HepG2 (cell line): ENCODE measurements around the gene PRDX6. TPM values are rescaled to one million over a fixed set of nuclear protein-coding genes. Genes with fewer than 3 reads are reported as not detected.

Experiments
- ATAC-seq: fragments of 200-7000 bp; cut with Tn5 transposase; 3 replicates; pipeline ENCODE4 v1.9.1; 2020; ENCODE audit warnings: mild to moderate bottlenecking, moderate library complexity
- BruUV-seq: library from RNA; stranded (reverse); fragments of 400-500 nt; replicated peaks from 2 replicates; lab custom pipeline; 2021; lab: Mats Ljungman, UMichigan
- CTCF ChIA-PET: fragments of 300-600 bp; formaldehyde crosslinking; extraction: SDS; loops from one replicate; lab custom pipeline; 2021; ENCODE audit warnings: low total read pairs, inconsistent platforms, low intra/inter-chr PET ratio; lab: Yijun Ruan, JAX
- POLR2A ChIA-PET: fragments of 350-600 bp; sonication (Branson Sonifier 250); formaldehyde crosslinking; loops from one replicate; lab custom pipeline; 2020; ENCODE audit warnings: antibody characterized with exemption, inconsistent platforms; lab: Yijun Ruan, JAX
- DNase-seq: peaks from one replicate; pipeline ENCODE4 v3.0.0-alpha.2; 2015; ENCODE audit warnings: low spot score
- FAIRE-seq: peaks from 3 replicates; lab custom pipeline; 2011; peaks lifted over from hg19 to GRCh38; lab: Jason Lieb, UNC
- H2AFZ ChIP-seq: one replicate; pipeline ENCODE4 v1.6.1; 2011; ENCODE audit warnings: low read length, inconsistent platforms
- H3K27ac ChIP-seq: fragments of 300-600 bp; 3 replicates; pipeline ENCODE4 v1.8.0; 2011; ENCODE audit warnings: mixed run types, mild to moderate bottlenecking, mixed read lengths, low read length, inconsistent platforms; ENCODE audit not compliant: insufficient read depth; ENCODE audit errors: extremely low read length
- H3K27me3 ChIP-seq, 2 experiments: fragments of 200-600 bp in 1 of 2; 2 replicates in 1 of 2; 3 replicates in 1 of 2; pipeline versions ENCODE4 v1.6.0 to v1.8.0; 2011; ENCODE audit warnings: low read length in 2 of 2, mild to moderate bottlenecking in 2 of 2, moderate library complexity in 2 of 2, inconsistent platforms in 1 of 2; ENCODE audit not compliant: insufficient read depth in 2 of 2, control insufficient read depth in 1 of 2
- H3K36me3 ChIP-seq, 2 experiments: fragments of 200-600 bp in 1 of 2; replicated peaks in 1 of 2; 2 replicates in 1 of 2; 3 replicates in 1 of 2; pipeline versions ENCODE4 v1.5.1 to v1.8.0; 2011; ENCODE audit warnings: low read length in 2 of 2, inconsistent platforms in 1 of 2; ENCODE audit not compliant: insufficient read depth in 2 of 2, control insufficient read depth in 1 of 2
- H3K4me1 ChIP-seq: 2 replicates; pipeline ENCODE4 v1.5.1; 2012; ENCODE audit warnings: low read length, inconsistent platforms; ENCODE audit not compliant: insufficient read depth
- H3K4me2 ChIP-seq: 2 replicates; pipeline ENCODE4 v1.6.0; 2011; ENCODE audit warnings: low read depth, low read length, inconsistent platforms
- H3K4me3 ChIP-seq, 3 experiments: fragments of 200-600 bp in 1 of 3; sonication (generic), shearing (Covaris generic) in 1 of 3; replicated peaks in 1 of 3; 2 replicates each; pipeline ENCODE4 v1.5.1; 2011 to 2016; ENCODE audit warnings: low read length in 3 of 3, inconsistent platforms in 2 of 3, low read depth in 2 of 3, mild to moderate bottlenecking in 2 of 3, control low read depth in 1 of 3, mixed read lengths in 1 of 3; ENCODE audit not compliant: insufficient read depth in 1 of 3
- H3K79me2 ChIP-seq: one replicate; pipeline ENCODE4 v1.6.1; 2011; ENCODE audit warnings: low read length, inconsistent platforms; ENCODE audit not compliant: insufficient read depth
- H3K9ac ChIP-seq: 2 replicates; pipeline ENCODE4 v1.6.0; 2011; ENCODE audit warnings: mild to moderate bottlenecking, low read depth, low read length, inconsistent platforms; ENCODE audit not compliant: insufficient read depth
- H3K9me3 ChIP-seq: 2 replicates; pipeline ENCODE4 v1.5.1; 2012; ENCODE audit warnings: mild to moderate bottlenecking, low read length
- H4K20me1 ChIP-seq: 2 replicates; pipeline ENCODE4 v1.6.0; 2011; ENCODE audit warnings: inconsistent platforms, mild to moderate bottlenecking, low read length, moderate library complexity; ENCODE audit not compliant: insufficient read depth
- CEBPB ChIP-seq: IDR thresholded peaks from 2 replicates; pipeline ENCODE4 v1.6.1; 2011; ENCODE audit warnings: low read depth, low read length, improper control_type of control experiment, borderline replicate concordance
- KIAA2018 ChIP-seq: sonication (generic); formaldehyde crosslinking; IDR thresholded peaks from 2 replicates; pipeline ENCODE4 v1.5.0; 2020; ENCODE audit warnings: mild to moderate bottlenecking, missing genetic modification reagents, borderline replicate concordance
- SP5 ChIP-seq: IDR thresholded peaks from 2 replicates; pipeline ENCODE4 v1.6.1; 2016; ENCODE audit warnings: low read depth, borderline replicate concordance
- ZNF274 ChIP-seq: sonication (generic); formaldehyde crosslinking; IDR thresholded peaks from 2 replicates; pipeline ENCODE4 v1.5.1; 2020; ENCODE audit warnings: mild to moderate bottlenecking, missing genetic modification reagents
- WGBS: methylation state at CpG from one replicate; pipeline ENCODE4 v1.1.6; 2017; ENCODE audit warnings: low lambda C conversion rate; 5-methylcytosine and 5-hydroxymethylcytosine counted together
- in situ Hi-C: cut with HindIII; loops from 2 replicates; pipeline ENCODE4 v1.10.0; 2017; ENCODE audit warnings: low pct_unique_long_range_greater_than_20kb; ENCODE audit not compliant: extremely low pct_ligation_motif_present
- intact Hi-C: fragments of 100-400 bp; cut with micrococcal nuclease; formaldehyde crosslinking; loops from one replicate; pipeline ENCODE4 v1.10.0; 2022; ENCODE audit not compliant: unreplicated experiment
- polyA plus RNA-seq, 8 experiments: library from polyadenylated mRNA; depleted of rRNA in 3 of 8; stranded (reverse) in 7 of 8; unstranded in 1 of 8; fragments of >200 nt; fragmentation: Illumina TruSeq in 4 of 8; extraction: Trizol in 4 of 8; gene quantifications; 2 replicates each; pipeline versions ENCODE4 v1.2.1 to v1.2.3, GENCODE V29; 2011 to 2016; ENCODE audit warnings: low read depth in 4 of 8, missing spikeins in 1 of 8, mixed read lengths in 1 of 8; ENCODE audit not compliant: insufficient read depth in 1 of 8
- total RNA-seq, 5 experiments: library from RNA; depleted of rRNA; stranded (reverse); fragments of >200 nt; fragmentation: Illumina TruSeq; extraction: Trizol; gene quantifications; 2 replicates each; pipeline ENCODE4 v1.2.3, GENCODE V29; 2016; ENCODE audit warnings: low read depth in 1 of 5

PRDX6 gene
- total and polyA plus RNA-seq, 2 of the 13 experiments (the other 11 are each of a cell fraction or from before 2014, with no cell fraction given): 224 to 309 TPM

DNA sequence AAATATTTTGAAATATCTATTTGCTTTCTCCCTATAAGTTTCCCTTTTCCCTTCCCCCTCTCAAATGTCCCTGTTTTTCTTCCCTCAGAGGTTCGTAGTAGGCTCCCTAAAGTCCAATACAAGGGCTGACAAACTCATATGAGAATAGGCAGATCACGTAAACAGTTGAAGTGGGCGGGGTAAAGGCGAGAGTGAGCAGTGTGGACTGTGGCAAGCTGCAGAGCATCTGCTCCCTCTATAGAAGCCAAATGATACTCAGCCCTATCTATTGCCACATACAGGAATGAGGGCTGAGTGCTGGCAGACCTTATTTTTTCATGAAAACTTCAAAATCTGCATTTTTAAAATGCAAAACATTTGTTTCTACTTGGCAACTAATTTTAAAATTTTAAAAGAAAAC is 26.3 kb downstream of the PRDX6 start (continued):
- TF ChIP-seq KIAA2018 (CRISPR knock-in tag): no peak
- TF ChIP-seq SP5: peak; percentile 16; the same call in 1 of the 2 replicates

GRCh38 chr1:173504268-173504667 is 27.1 kb downstream of the PRDX6 start:
- Histone ChIP-seq H3K4me3 (no peak overlapping the region), H3K79me2 (no peaks in the 10 kb centered on the region)
- no peak for DNase-seq
- 6% methylated on average over 4 of the region's 4 CpGs for WGBS
- intact Hi-C loops: loop anchor here (10.0 kb wide), 1 partner anchor 759 kb away; no protein-coding TSS in a partner anchor
- ChIA-PET POLR2A (no interaction called here), CTCF (no interaction called here)
- TF ChIP-seq ZNF274 (CRISPR knock-in tag): no peak
- TF ChIP-seq CEBPB: peak; percentile 36; the same call in 1 of the 2 replicates
- TF ChIP-seq, all 625 proteins: peak for 1
- BruUV-seq: no TSS peak
- Histone ChIP-seq H2AFZ (no peak overlapping the region), H3K4me1 (peaks cover 27% of the 10 kb centered on the region), H3K9me3 (no peaks in the 10 kb centered on the region), H3K4me2 (no peak overlapping the region), H3K9ac (no peak overlapping the region), H3K27me3 (no peaks in the 10 kb centered on the region), H3K27ac (no peak overlapping the region), H4K20me1 (no peaks in the 10 kb centered on the region), H3K36me3 (no peaks in the 10 kb centered on the region)
- no peak for ATAC-seq
- in situ Hi-C loops: no loop called here
- FAIRE-seq: no peak
